Breast epithelium (tissue), 4 donors: ENCODE results near the gene BCL2A1. TPM values are rescaled to one million over a fixed set of nuclear protein-coding genes. Genes with fewer than 3 reads are reported as not detected.
"Not testable (repeated sequence)": the region's sequence is repeated elsewhere in the genome, so short reads cannot be mapped to it uniquely, and the experiment has no call there.

ENCODE experiments used
- DNase-seq, 2 donors: peaks; one replicate each; pipeline ENCODE4 v3.0.0-alpha.2; 2019; ENCODE audit warnings: low spot score in 2 of 2
- H3K27ac ChIP-seq, 2 donors: fragments of 200-600 bp; sonication (generic) in 1 of 2; one replicate each; pipeline ENCODE4 v1.5.1; 2016 to 2019; ENCODE audit warnings: mild to moderate bottlenecking in 1 of 2
- H3K27me3 ChIP-seq, 2 donors: fragments of 200-600 bp; sonication (generic) in 1 of 2; one replicate each; pipeline versions ENCODE4 v1.5.1 to v1.6.0; 2017 to 2019; ENCODE audit warnings: control low read depth in 1 of 2, mild to moderate bottlenecking in 1 of 2
- H3K36me3 ChIP-seq: fragments of 200-600 bp; one replicate; pipeline ENCODE4 v1.5.1; 2019
- H3K4me1 ChIP-seq, 2 donors: fragments of 200-600 bp; sonication (generic); one replicate each; pipeline ENCODE4 v1.5.1; 2016 to 2019; ENCODE audit warnings: control low read depth in 1 of 2
- H3K4me3 ChIP-seq, 3 donors: fragments of 200-600 bp; sonication (generic); 1 replicate in 2 of 3; 2 replicates in 1 of 3; pipeline ENCODE4 v1.5.1; 2016 to 2019; ENCODE audit warnings: mild to moderate bottlenecking in 3 of 3, moderate library complexity in 2 of 3
- H3K9me3 ChIP-seq, 2 donors: fragments of 200-600 bp; sonication (generic) in 1 of 2; one replicate each; pipeline ENCODE4 v1.5.1; 2016 to 2019; ENCODE audit warnings: control low read depth in 1 of 2
- CTCF ChIP-seq, 3 donors: fragments of 450-650 bp; IDR thresholded peaks; one replicate each; pipeline ENCODE4 v1.5.1; 2016 to 2017; ENCODE audit warnings: antibody characterized with exemption in 3 of 3, mild to moderate bottlenecking in 3 of 3, moderate library complexity in 3 of 3
- POLR2A ChIP-seq: fragments of 450-650 bp; IDR thresholded peaks from one replicate; pipeline ENCODE4 v1.6.1; 2016; ENCODE audit warnings: antibody characterized with exemption, mild to moderate bottlenecking, moderate library complexity
- POLR2AphosphoS5 ChIP-seq, 3 donors: sonication (generic); formaldehyde crosslinking; IDR thresholded peaks; one replicate each; pipeline ENCODE4 v1.6.1; 2017; ENCODE audit warnings: antibody characterized with exemption in 3 of 3
- intact Hi-C: fragments of 100-400 bp; cut with DNase I; formaldehyde crosslinking; loops from one replicate; pipeline ENCODE4 v1.15.1; 2023; ENCODE audit warnings: low total_unique reads
- total RNA-seq, 3 donors: library from RNA; depleted of rRNA; stranded (reverse); fragments of >200 nt; gene quantifications; one replicate each; pipeline ENCODE4 v1.1.0, GENCODE V29; 2016

BCL2A1 gene
- total RNA-seq: 10 to 100 TPM in 1 of 3 donors, 1 to 10 TPM in 2; 1.4 to 12.6 (median 1.6) TPM

- H3K36me3 ChIP-seq: no peaks in the 10 kb centered on the region
- intact Hi-C loops: no loop called here
- H3K27me3 ChIP-seq: no peaks in the 10 kb centered on the region
- H3K4me3 ChIP-seq: no peak within 1 kb of the TSS
- TF ChIP-seq POLR2AphosphoS5 (IDR thresholded peaks at IDR 0.05): no peak
- no peak for TF ChIP-seq CTCF (IDR thresholded peaks at IDR 0.05)
- TF ChIP-seq POLR2A: no peak
- DNase-seq: no peak
- H3K9me3 ChIP-seq: no peaks in the 10 kb centered on the region
- no peaks in the 10 kb centered on the region for H3K4me1 ChIP-seq
- no peak within 1 kb of the TSS for H3K27ac ChIP-seq
These were observed at the start of gene BCL2A1 for GRCh38 chr15:79970624-79971434. BCL2A1 (minus strand) TSS chr15:79971196; CDS start chr15:79971119, 77 bp downstream.

GRCh38 chr15:80020731-80021130 lies 49.7 kb upstream of the BCL2A1 start:
- intact Hi-C loops: no loop called here
- TF ChIP-seq CTCF (IDR thresholded peaks at IDR 0.05) (no peak), POLR2AphosphoS5 (IDR thresholded peaks at IDR 0.05) (no peak)
- Histone ChIP-seq H3K36me3 (no peaks in the 10 kb centered on the region), H3K27ac (no peak overlapping the region), H3K4me3 (no peak overlapping the region), H3K27me3 (no peaks in the 10 kb centered on the region), H3K4me1 (no peaks in the 10 kb centered on the region), H3K9me3 (no peaks in the 10 kb centered on the region)
- DNase-seq: no peak

- H3K4me1 ChIP-seq, H3K9me3 ChIP-seq, intact Hi-C loops, DNase-seq, H3K27ac ChIP-seq, H3K36me3 ChIP-seq, H3K27me3 ChIP-seq, H3K4me3 ChIP-seq: not testable (repeated sequence)
These were observed 49.2 kb upstream of the BCL2A1 start for GRCh38 chr15:80020149-80020548.

GRCh38 chr15:80019168-80019745 lies 48.3 kb upstream of the BCL2A1 start:
- Histone ChIP-seq H3K27me3 (no peaks in the 10 kb centered on the region), H3K27ac (no peak overlapping the region), H3K36me3 (no peaks in the 10 kb centered on the region), H3K4me3 (no peak overlapping the region), H3K4me1 (no peaks in the 10 kb centered on the region), H3K9me3 (no peaks in the 10 kb centered on the region)
- DNase-seq: no peak
- TF ChIP-seq CTCF (IDR thresholded peaks at IDR 0.05) (no peak), POLR2AphosphoS5 (IDR thresholded peaks at IDR 0.05) (no peak), POLR2A (no peak)
- intact Hi-C loops: loop anchor here (5.0 kb wide), 1 partner anchor 228 kb away; no protein-coding TSS in a partner anchor

- H3K9me3 ChIP-seq, H3K27ac ChIP-seq, H3K4me3 ChIP-seq, H3K36me3 ChIP-seq, DNase-seq, H3K4me1 ChIP-seq, H3K27me3 ChIP-seq: not testable (repeated sequence)
- intact Hi-C loops: loop anchor here (5.0 kb wide), 1 partner anchor 230 kb away; no protein-coding TSS in a partner anchor
These were observed 46.1 kb upstream of the BCL2A1 start for GRCh38 chr15:80017139-80017538.

- DNase-seq, H3K36me3 ChIP-seq, H3K4me1 ChIP-seq, H3K4me3 ChIP-seq, H3K9me3 ChIP-seq, H3K27ac ChIP-seq, H3K27me3 ChIP-seq: not testable (repeated sequence)
- intact Hi-C loops: loop anchor here (5.0 kb wide), 1 partner anchor 231 kb away; no protein-coding TSS in a partner anchor
These were observed 45.5 kb upstream of the BCL2A1 start for GRCh38 chr15:80016506-80016905.
